ENCODE results near the gene ESR2. TPM values are rescaled to one million over a fixed set of nuclear protein-coding genes. Genes with fewer than 3 reads are reported as not detected.
A peak's percentile ranks its signal among the peaks of the same experiment; 100 is the strongest.
"Not testable (repeated sequence)": the region's sequence is repeated elsewhere in the genome, so short reads cannot be mapped to it uniquely, and the experiment has no call there.

Gene ESR2
- total and polyA plus RNA-seq, 4 donors: 0.01 to 0.28 (median 0.09) TPM

GRCh38 chr14:64318695-64319094 is 24.5 kb upstream of the ESR2 start:
- H3K4me3 ChIP-seq (ENCODE audit: low read depth in 1 of 3, low read length in 3 of 3); H3K27me3 ChIP-seq (ENCODE audit: control insufficient read depth in 4 of 4, insufficient read depth in 4 of 4, low read length in 3 of 4); H3K4me1 ChIP-seq (ENCODE audit: control insufficient read depth in 4 of 4, insufficient read depth in 4 of 4, low read length in 3 of 4); H3K36me3 ChIP-seq (ENCODE audit: control insufficient read depth in 4 of 4, insufficient read depth in 3 of 4, low read depth in 1 of 4, low read length in 3 of 4); H3K9me3 ChIP-seq (ENCODE audit: control insufficient read depth in 4 of 4, low read length in 3 of 4); H3K27ac ChIP-seq (ENCODE audit: low read depth in 1 of 2, low read length in 2 of 2); H3K9ac ChIP-seq (ENCODE audit: low read depth in 1 of 2, low read length in 2 of 2); DNase-seq (ENCODE audit: low spot score): not testable (repeated sequence)
- WGBS: 57% methylated on average over 1 of the region's 1 CpG
- TF ChIP-seq HNF4A (conservative IDR thresholded peaks at IDR 0.05): peak in 1 of 2 donors; percentile 31

GRCh38 chr14:64303471-64303917 is 9.3 kb upstream of the ESR2 start:
- TF ChIP-seq CTCF (IDR thresholded peaks at IDR 0.05; ENCODE audit: low read depth, low read length, missing input control) (peak; percentile 66), SP1 (IDR thresholded peaks at IDR 0.05) (no peak), FOXA2 (IDR thresholded peaks at IDR 0.05) (no peak), HNF4A (conservative IDR thresholded peaks at IDR 0.05) (no peak), JUND (IDR thresholded peaks at IDR 0.05) (no peak), TAF1 (conservative IDR thresholded peaks at IDR 0.05) (no peak), RXRA (IDR thresholded peaks at IDR 0.05) (no peak), GABPA (IDR thresholded peaks at IDR 0.05 in 1 of 2, conservative IDR thresholded peaks at IDR 0.05 in 1 of 2) (no peak), YY1 (IDR thresholded peaks at IDR 0.05) (no peak), ATF3 (IDR thresholded peaks at IDR 0.05) (no peak), RAD21 (IDR thresholded peaks at IDR 0.05) (peak; percentile 86 to 89), HNF4G (IDR thresholded peaks at IDR 0.05) (no peak), NR2F2 (IDR thresholded peaks at IDR 0.05) (no peak), ZBTB33 (IDR thresholded peaks at IDR 0.05) (no peak), REST (IDR thresholded peaks at IDR 0.05) (no peak), FOXA1 (IDR thresholded peaks at IDR 0.05) (no peak)
- Histone ChIP-seq H3K36me3 (ENCODE audit: control insufficient read depth in 4 of 4, insufficient read depth in 3 of 4, low read depth in 1 of 4, low read length in 3 of 4) (no peaks in the 10 kb centered on the region), H3K4me1 (ENCODE audit: control insufficient read depth in 4 of 4, insufficient read depth in 4 of 4, low read length in 3 of 4) (no peaks in the 10 kb centered on the region), H3K9me3 (ENCODE audit: control insufficient read depth in 4 of 4, low read length in 3 of 4) (no peaks in the 10 kb centered on the region), H3K9ac (ENCODE audit: low read depth in 1 of 2, low read length in 2 of 2) (no peak overlapping the region), H3K4me3 (ENCODE audit: low read depth in 1 of 3, low read length in 3 of 3) (no peak overlapping the region), H3K27me3 (ENCODE audit: control insufficient read depth in 4 of 4, insufficient read depth in 4 of 4, low read length in 3 of 4) (no peaks in the 10 kb centered on the region), H3K27ac (ENCODE audit: low read depth in 1 of 2, low read length in 2 of 2) (no peak overlapping the region)
- DNase-seq (ENCODE audit: low spot score): no peak
- 19% methylated on average over 4 of the region's 4 CpGs for WGBS

Measured in liver (tissue), 9 donors.